ENCODE results near the gene C1QTNF7. TPM values are rescaled to one million over a fixed set of nuclear protein-coding genes. Genes with fewer than 3 reads are reported as not detected.

C1QTNF7 gene
- total RNA-seq, 1 experiment from 2014 or later: 0.04 TPM

DNA sequence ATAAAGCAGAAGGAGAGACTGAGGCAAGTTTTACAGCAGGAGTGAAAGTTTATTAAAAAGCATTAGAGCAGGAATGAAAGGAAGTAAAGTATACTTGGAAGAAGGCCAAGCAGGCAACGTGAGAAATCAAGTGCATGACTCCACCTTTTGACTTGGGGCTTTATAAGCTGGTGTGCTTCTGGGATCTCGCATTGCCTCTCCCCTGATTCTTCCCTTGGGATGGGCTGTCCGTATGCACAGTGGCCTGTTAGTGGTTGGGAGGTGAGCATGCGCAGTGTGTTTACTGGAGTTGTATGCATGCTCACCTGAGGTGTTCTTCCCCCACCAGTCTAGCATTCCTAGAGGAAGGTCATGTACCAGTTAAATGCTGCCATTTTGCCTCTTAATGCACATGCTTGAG lies 29.1 kb upstream of the C1QTNF7 start:
- H3K27me3 Mint-ChIP-seq (ENCODE audit: low read depth): no peaks in the 10 kb centered on the region; the same call in 1 of the 2 replicates
- no peaks in the 10 kb centered on the region for H3K9me3 Mint-ChIP-seq
- H3K4me3 Mint-ChIP-seq: no peak overlapping the region
- H3K36me3 Mint-ChIP-seq: no peaks in the 10 kb centered on the region
- ChIA-PET POLR2A (no interaction called here), CTCF (no interaction called here)
- H3K27ac Mint-ChIP-seq: no peak overlapping the region
- DNase-seq (ENCODE audit: low spot score) (no peak), ATAC-seq (no peak)
- H3K4me1 Mint-ChIP-seq: peaks cover 31% of the 10 kb centered on the region
- TF ChIP-seq SMAD3 (CRISPR knock-in tag; IDR thresholded peaks at IDR 0.05; ENCODE audit: borderline replicate concordance): no peak
- TF ChIP-seq, protein P1, sequence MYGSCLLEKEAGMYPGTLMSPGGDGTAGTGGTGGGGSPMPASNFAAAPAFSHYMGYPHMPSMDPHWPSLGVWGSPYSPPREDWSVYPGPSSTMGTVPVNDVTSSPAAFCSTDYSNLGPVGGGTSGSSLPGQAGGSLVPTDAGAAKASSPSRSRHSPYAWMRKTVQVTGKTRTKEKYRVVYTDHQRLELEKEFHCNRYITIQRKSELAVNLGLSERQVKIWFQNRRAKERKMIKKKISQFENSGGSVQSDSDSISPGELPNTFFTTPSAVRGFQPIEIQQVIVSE (CRISPR knock-in tag; IDR thresholded peaks at IDR 0.05; ENCODE audit: borderline replicate concordance): no peak
- TF ChIP-seq, protein P2, sequence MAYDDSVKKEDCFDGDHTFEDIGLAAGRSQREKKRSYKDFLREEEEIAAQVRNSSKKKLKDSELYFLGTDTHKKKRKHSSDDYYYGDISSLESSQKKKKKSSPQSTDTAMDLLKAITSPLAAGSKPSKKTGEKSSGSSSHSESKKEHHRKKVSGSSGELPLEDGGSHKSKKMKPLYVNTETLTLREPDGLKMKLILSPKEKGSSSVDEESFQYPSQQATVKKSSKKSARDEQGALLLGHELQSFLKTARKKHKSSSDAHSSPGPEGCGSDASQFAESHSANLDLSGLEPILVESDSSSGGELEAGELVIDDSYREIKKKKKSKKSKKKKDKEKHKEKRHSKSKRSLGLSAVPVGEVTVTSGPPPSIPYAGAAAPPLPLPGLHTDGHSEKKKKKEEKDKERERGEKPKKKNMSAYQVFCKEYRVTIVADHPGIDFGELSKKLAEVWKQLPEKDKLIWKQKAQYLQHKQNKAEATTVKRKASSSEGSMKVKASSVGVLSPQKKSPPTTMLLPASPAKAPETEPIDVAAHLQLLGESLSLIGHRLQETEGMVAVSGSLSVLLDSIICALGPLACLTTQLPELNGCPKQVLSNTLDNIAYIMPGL (CRISPR knock-in tag; IDR thresholded peaks at IDR 0.05): no peak
- no peak for TF ChIP-seq HMGA2 (CRISPR knock-in tag; IDR thresholded peaks at IDR 0.05)
- TF ChIP-seq PRRX2 (CRISPR knock-in tag; IDR thresholded peaks at IDR 0.05): no peak

DNA sequence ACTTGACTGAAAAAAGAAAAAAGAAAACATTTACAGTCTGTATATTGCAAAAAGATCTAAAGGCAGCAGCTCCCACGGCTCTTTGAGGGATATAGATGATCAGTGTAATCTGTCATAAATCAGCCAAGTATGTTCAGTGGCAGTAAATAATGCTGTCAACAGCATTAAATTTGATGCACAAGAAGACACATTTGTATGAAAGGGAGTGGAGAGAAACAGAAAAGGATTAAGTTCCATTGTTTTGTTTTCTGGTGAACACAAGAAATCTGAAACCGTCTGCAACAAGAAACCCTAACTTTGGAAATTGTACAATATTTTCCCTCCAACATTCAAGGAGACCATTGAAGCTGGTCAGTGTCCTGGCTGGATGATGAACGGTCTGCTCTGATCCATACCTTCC lies 27.6 kb upstream of the C1QTNF7 start:
- DNase-seq (ENCODE audit: low spot score) (no peak), ATAC-seq (no peak)
- Mint-ChIP-seq H3K27me3 (ENCODE audit: low read depth) (no peaks in the 10 kb centered on the region; the same call in 1 of the 2 replicates), H3K36me3 (no peaks in the 10 kb centered on the region), H3K27ac (no peak overlapping the region), H3K4me3 (no peak overlapping the region), H3K9me3 (no peaks in the 10 kb centered on the region), H3K4me1 (peaks cover 26% of the 10 kb centered on the region)
- ChIA-PET POLR2A (no interaction called here), CTCF (no interaction called here)
- TF ChIP-seq, protein P3, sequence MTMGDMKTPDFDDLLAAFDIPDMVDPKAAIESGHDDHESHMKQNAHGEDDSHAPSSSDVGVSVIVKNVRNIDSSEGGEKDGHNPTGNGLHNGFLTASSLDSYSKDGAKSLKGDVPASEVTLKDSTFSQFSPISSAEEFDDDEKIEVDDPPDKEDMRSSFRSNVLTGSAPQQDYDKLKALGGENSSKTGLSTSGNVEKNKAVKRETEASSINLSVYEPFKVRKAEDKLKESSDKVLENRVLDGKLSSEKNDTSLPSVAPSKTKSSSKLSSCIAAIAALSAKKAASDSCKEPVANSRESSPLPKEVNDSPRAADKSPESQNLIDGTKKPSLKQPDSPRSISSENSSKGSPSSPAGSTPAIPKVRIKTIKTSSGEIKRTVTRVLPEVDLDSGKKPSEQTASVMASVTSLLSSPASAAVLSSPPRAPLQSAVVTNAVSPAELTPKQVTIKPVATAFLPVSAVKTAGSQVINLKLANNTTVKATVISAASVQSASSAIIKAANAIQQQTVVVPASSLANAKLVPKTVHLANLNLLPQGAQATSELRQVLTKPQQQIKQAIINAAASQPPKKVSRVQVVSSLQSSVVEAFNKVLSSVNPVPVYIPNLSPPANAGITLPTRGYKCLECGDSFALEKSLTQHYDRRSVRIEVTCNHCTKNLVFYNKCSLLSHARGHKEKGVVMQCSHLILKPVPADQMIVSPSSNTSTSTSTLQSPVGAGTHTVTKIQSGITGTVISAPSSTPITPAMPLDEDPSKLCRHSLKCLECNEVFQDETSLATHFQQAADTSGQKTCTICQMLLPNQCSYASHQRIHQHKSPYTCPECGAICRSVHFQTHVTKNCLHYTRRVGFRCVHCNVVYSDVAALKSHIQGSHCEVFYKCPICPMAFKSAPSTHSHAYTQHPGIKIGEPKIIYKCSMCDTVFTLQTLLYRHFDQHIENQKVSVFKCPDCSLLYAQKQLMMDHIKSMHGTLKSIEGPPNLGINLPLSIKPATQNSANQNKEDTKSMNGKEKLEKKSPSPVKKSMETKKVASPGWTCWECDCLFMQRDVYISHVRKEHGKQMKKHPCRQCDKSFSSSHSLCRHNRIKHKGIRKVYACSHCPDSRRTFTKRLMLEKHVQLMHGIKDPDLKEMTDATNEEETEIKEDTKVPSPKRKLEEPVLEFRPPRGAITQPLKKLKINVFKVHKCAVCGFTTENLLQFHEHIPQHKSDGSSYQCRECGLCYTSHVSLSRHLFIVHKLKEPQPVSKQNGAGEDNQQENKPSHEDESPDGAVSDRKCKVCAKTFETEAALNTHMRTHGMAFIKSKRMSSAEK (CRISPR knock-in tag; IDR thresholded peaks at IDR 0.05; ENCODE audit: borderline replicate concordance): no peak
- TF ChIP-seq SP1 (CRISPR knock-in tag; conservative IDR thresholded peaks at IDR 0.05): no peak
- no peak for TF ChIP-seq ZNF138 (CRISPR knock-in tag; conservative IDR thresholded peaks at IDR 0.05)
- TF ChIP-seq, protein P4, sequence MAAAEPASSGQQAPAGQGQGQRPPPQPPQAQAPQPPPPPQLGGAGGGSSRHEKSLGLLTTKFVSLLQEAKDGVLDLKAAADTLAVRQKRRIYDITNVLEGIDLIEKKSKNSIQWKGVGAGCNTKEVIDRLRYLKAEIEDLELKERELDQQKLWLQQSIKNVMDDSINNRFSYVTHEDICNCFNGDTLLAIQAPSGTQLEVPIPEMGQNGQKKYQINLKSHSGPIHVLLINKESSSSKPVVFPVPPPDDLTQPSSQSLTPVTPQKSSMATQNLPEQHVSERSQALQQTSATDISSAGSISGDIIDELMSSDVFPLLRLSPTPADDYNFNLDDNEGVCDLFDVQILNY (CRISPR knock-in tag; IDR thresholded peaks at IDR 0.05): no peak
- TF ChIP-seq, protein P5, sequence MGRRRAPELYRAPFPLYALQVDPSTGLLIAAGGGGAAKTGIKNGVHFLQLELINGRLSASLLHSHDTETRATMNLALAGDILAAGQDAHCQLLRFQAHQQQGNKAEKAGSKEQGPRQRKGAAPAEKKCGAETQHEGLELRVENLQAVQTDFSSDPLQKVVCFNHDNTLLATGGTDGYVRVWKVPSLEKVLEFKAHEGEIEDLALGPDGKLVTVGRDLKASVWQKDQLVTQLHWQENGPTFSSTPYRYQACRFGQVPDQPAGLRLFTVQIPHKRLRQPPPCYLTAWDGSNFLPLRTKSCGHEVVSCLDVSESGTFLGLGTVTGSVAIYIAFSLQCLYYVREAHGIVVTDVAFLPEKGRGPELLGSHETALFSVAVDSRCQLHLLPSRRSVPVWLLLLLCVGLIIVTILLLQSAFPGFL (CRISPR knock-in tag; IDR thresholded peaks at IDR 0.05; ENCODE audit: borderline replicate concordance): no peak
- TF ChIP-seq ESRRA (CRISPR knock-in tag; IDR thresholded peaks at IDR 0.05; ENCODE audit: borderline replicate concordance): no peak
- TF ChIP-seq NFE2L1 (CRISPR knock-in tag; IDR thresholded peaks at IDR 0.05): no peak
- TF ChIP-seq, protein P6, sequence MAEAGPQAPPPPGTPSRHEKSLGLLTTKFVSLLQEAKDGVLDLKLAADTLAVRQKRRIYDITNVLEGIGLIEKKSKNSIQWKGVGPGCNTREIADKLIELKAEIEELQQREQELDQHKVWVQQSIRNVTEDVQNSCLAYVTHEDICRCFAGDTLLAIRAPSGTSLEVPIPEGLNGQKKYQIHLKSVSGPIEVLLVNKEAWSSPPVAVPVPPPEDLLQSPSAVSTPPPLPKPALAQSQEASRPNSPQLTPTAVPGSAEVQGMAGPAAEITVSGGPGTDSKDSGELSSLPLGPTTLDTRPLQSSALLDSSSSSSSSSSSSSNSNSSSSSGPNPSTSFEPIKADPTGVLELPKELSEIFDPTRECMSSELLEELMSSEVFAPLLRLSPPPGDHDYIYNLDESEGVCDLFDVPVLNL (CRISPR knock-in tag; IDR thresholded peaks at IDR 0.05; ENCODE audit: borderline replicate concordance, low read depth): no peak
- TF ChIP-seq, protein P7, sequence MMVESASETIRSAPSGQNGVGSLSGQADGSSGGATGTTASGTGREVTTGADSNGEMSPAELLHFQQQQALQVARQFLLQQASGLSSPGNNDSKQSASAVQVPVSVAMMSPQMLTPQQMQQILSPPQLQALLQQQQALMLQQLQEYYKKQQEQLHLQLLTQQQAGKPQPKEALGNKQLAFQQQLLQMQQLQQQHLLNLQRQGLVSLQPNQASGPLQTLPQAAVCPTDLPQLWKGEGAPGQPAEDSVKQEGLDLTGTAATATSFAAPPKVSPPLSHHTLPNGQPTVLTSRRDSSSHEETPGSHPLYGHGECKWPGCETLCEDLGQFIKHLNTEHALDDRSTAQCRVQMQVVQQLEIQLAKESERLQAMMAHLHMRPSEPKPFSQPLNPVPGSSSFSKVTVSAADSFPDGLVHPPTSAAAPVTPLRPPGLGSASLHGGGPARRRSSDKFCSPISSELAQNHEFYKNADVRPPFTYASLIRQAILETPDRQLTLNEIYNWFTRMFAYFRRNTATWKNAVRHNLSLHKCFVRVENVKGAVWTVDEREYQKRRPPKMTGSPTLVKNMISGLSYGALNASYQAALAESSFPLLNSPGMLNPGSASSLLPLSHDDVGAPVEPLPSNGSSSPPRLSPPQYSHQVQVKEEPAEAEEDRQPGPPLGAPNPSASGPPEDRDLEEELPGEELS (CRISPR knock-in tag; IDR thresholded peaks at IDR 0.05): no peak
- TF ChIP-seq FOXK1 (CRISPR knock-in tag; IDR thresholded peaks at IDR 0.05): no peak

Measured in WTC11 (cell line).